DOHH2 (cell line): ENCODE measurements around the gene RPRD1A.
"Not testable (repeated sequence)": the region's sequence is repeated elsewhere in the genome, so short reads cannot be mapped to it uniquely, and the experiment has no call there.

ENCODE experiments used
- H3F3A ChIP-seq: fragments of 200-600 bp; sonication (generic), shearing (Covaris generic); 2 replicates; pipeline ENCODE4 v1.6.0; 2016; ENCODE audit warnings: antibody characterized with exemption, mild to moderate bottlenecking; ENCODE audit not compliant: control insufficient read depth, insufficient read depth
- H3K27ac ChIP-seq: fragments of 200-600 bp; sonication (generic); 2 replicates; pipeline ENCODE4 v1.5.1; 2014; ENCODE audit warnings: low read depth, mild to moderate bottlenecking, low read length, moderate library complexity
- H3K27me3 ChIP-seq: fragments of 200-600 bp; sonication (generic); 2 replicates; pipeline ENCODE4 v1.6.1; 2014; ENCODE audit warnings: mild to moderate bottlenecking, low read length, mixed read lengths; ENCODE audit not compliant: control insufficient read depth
- H3K36me3 ChIP-seq: fragments of 200-600 bp; sonication (generic); 2 replicates; pipeline ENCODE4 v1.6.1; 2014; ENCODE audit warnings: mild to moderate bottlenecking, low read length, moderate library complexity, mixed read lengths; ENCODE audit not compliant: control insufficient read depth
- H3K4me1 ChIP-seq: fragments of 200-600 bp; sonication (generic); 2 replicates; pipeline ENCODE4 v1.6.1; 2014; ENCODE audit warnings: mild to moderate bottlenecking, low read length, mixed read lengths; ENCODE audit not compliant: control insufficient read depth
- H3K4me2 ChIP-seq: fragments of 200-600 bp; sonication (generic); 2 replicates; pipeline ENCODE4 v1.6.0; 2014; ENCODE audit warnings: mild to moderate bottlenecking, low read length, moderate library complexity
- H3K4me3 ChIP-seq: fragments of 200-600 bp; sonication (generic); 2 replicates; pipeline ENCODE4 v1.5.1; 2014; ENCODE audit warnings: mild to moderate bottlenecking, low read length, mixed read lengths
- H3K79me2 ChIP-seq: fragments of 200-600 bp; sonication (generic); 2 replicates; pipeline ENCODE4 v1.6.1; 2014; ENCODE audit warnings: mild to moderate bottlenecking, low read length, mixed read lengths; ENCODE audit not compliant: control insufficient read depth
- H3K9me2 ChIP-seq: fragments of 200-600 bp; sonication (generic); replicated peaks from 2 replicates; pipeline ENCODE4 v1.6.1; 2014; ENCODE audit warnings: mild to moderate bottlenecking, low read length, mixed read lengths; ENCODE audit not compliant: control insufficient read depth
- H3K9me3 ChIP-seq: fragments of 200-600 bp; sonication (generic); 2 replicates; pipeline ENCODE4 v1.6.1; 2014; ENCODE audit warnings: antibody characterized with exemption, low read length, mixed read lengths; ENCODE audit not compliant: control insufficient read depth, insufficient read depth
- H4K20me1 ChIP-seq: fragments of 200-600 bp; sonication (generic); 2 replicates; pipeline ENCODE4 v1.6.0; 2014; ENCODE audit warnings: low read depth, mild to moderate bottlenecking, antibody characterized with exemption, low read length, moderate library complexity; ENCODE audit not compliant: control insufficient read depth, insufficient read depth
- EZH2phosphoT487 ChIP-seq: fragments of 200-600 bp; sonication (generic); IDR thresholded peaks from 2 replicates; pipeline ENCODE4 v1.6.1; 2017; ENCODE audit warnings: borderline replicate concordance, mild to moderate bottlenecking, antibody characterized with exemption, low read length, moderate library complexity, mixed read lengths
- TF ChIP-seq, protein P1 (sequence below): fragments of 200-600 bp; sonication (generic); IDR thresholded peaks from one replicate; pipeline ENCODE4 v1.5.1; 2014; ENCODE audit warnings: antibody characterized with exemption, mild to moderate bottlenecking, low read depth, low read length; ENCODE audit not compliant: poor library complexity, severe bottlenecking

Gene RPRD1A

DNA sequence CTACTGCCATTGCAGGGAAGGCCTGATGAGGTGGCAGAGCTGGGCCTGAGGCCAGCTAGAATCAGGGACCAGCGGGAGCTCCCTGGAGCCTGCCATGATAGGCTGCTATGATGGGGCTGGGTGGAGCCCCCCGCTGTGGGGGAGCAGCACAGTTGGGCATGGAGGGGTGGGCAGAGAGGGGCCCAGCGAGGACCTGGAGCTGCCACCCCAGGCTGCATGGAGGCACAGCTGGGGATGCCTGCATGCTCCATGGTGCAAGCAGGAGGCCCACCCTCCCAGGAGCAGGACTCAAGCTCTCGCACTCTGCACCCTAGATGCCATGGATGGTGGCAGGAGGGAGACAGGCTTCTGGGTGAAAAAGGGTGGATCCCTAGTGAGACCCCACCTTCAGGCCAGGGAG, 17.8 kb upstream of the RPRD1A start:
- no peak overlapping the region for H3K4me3 ChIP-seq
- no peaks in the 10 kb centered on the region for H3K36me3 ChIP-seq
- H3K27ac ChIP-seq = no peak overlapping the region
- no peaks in the 10 kb centered on the region for H4K20me1 ChIP-seq
- no peak overlapping the region for H3K4me2 ChIP-seq
- H3K27me3 ChIP-seq = peaks cover 6% of the 10 kb centered on the region; the same call in 1 of the 2 replicates
- peaks cover 24% of the 10 kb centered on the region for H3K4me1 ChIP-seq
- peaks cover 15% of the 10 kb centered on the region; the same call in 1 of the 2 replicates for H3K9me3 ChIP-seq
- no peaks in the 10 kb centered on the region for H3K9me2 ChIP-seq
- 0 out of 2 replicates have a peak, but pooled peaks cover 6% of the 10 kb centered on the region for H3F3A ChIP-seq
- no peaks in the 10 kb centered on the region for H3K79me2 ChIP-seq
- TF ChIP-seq EZH2phosphoT487 = no peak

DNA sequence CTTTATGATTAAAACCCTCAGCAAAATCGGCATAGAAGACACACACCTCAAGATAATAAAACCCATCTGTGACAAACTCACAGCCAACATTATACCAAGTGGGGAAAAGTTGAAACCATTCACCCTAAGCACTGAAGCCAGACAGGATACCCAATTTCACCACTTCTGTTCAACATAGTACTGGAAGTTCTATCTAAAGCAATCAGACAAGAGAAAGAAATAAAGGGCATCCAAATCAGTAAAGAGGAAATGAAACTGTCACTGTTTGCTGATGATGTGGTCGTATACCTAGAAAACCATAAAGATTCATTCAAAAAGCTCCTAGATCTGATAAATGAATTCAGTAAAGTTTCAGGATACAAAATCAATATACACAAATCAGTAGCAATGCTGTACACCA, 16.4 kb upstream of the RPRD1A start:
- Histone ChIP-seq H3K27me3 (peaks cover 6% of the 10 kb centered on the region; the same call in 1 of the 2 replicates), H3K27ac (no peak overlapping the region), H3K36me3 (no peaks in the 10 kb centered on the region), H3K79me2 (no peaks in the 10 kb centered on the region), H3K9me2 (no peaks in the 10 kb centered on the region), H4K20me1 (no peaks in the 10 kb centered on the region), H3F3A (0 out of 2 replicates have a peak, but pooled peaks cover 6% of the 10 kb centered on the region), H3K4me1 (peaks cover 24% of the 10 kb centered on the region), H3K4me3 (no peak overlapping the region), H3K4me2 (peak overlapping the region; percentile 34; the same call in 1 of the 2 replicates), H3K9me3 (peaks cover 27% of the 10 kb centered on the region; the same call in 1 of the 2 replicates)
- TF ChIP-seq EZH2phosphoT487 = no peak
- TF ChIP-seq, protein P1, sequence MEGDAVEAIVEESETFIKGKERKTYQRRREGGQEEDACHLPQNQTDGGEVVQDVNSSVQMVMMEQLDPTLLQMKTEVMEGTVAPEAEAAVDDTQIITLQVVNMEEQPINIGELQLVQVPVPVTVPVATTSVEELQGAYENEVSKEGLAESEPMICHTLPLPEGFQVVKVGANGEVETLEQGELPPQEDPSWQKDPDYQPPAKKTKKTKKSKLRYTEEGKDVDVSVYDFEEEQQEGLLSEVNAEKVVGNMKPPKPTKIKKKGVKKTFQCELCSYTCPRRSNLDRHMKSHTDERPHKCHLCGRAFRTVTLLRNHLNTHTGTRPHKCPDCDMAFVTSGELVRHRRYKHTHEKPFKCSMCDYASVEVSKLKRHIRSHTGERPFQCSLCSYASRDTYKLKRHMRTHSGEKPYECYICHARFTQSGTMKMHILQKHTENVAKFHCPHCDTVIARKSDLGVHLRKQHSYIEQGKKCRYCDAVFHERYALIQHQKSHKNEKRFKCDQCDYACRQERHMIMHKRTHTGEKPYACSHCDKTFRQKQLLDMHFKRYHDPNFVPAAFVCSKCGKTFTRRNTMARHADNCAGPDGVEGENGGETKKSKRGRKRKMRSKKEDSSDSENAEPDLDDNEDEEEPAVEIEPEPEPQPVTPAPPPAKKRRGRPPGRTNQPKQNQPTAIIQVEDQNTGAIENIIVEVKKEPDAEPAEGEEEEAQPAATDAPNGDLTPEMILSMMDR = no peak

DNA sequence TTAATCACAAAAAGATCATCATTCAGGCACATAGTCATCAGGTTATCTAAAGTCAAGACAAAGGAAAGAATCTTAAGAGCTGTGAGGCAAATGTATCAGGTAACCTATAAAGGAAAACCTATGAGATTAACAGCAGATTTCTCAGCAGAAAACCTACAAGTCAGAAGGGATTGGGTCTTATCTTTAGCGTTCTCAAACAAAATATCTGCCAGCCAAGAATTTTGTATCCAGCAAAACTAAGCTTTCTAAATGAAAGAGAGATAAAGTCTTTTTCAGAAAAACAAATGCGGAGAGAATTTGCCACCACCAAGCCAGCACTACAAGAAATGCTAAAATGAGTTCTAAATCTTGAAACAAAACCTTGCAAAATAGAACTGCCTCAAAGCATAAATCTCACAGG, 13.8 kb upstream of the RPRD1A start:
- not testable (repeated sequence) for H3K27ac ChIP-seq, H3K4me2 ChIP-seq, H3K79me2 ChIP-seq, H3K9me2 ChIP-seq, H4K20me1 ChIP-seq, H3K36me3 ChIP-seq, H3K27me3 ChIP-seq, H3F3A ChIP-seq, H3K4me3 ChIP-seq
- peaks cover 11% of the 10 kb centered on the region for H3K4me1 ChIP-seq
- peaks cover 28% of the 10 kb centered on the region; the same call in 1 of the 2 replicates for H3K9me3 ChIP-seq

DNA sequence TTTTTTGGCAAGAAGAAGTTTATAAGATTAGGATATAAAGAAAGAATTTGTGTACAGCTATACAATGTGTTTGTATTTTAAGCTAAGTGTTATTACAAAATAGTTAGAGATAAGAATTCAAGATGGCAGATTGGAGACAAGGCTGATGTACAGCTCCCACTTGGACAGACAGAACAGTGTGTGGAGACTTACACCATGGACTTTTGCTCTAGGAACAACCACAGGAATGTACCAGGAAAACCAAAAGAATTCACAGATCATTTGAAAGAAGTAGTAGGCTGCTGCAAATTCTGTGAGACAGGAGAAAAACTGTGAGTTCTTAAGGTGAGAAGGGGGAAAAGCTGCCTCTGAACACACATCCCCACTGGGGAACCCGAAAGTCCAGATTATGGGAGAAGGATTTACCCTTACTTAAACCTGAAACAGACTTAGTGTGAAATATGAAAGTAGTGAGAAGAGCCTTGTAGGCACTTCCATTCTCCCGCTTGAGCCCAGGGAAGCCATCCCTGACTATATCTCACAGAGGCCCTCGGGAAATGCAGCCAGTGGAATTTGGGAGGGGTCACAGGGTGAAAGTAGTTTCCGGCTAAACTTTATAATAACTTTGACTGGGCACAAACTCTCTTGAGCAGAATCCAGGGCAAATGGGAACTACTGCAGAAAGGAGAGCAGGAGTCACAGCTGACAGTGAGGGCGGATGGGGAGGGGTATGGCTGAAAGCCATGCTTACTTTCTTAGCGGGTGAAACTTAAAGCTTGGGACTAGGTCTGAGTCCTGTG, 11.6 kb upstream of the RPRD1A start:
- Histone ChIP-seq H3F3A (0 out of 2 replicates have a peak, but pooled peaks cover 4% of the 10 kb centered on the region), H3K4me1 (peaks cover 11% of the 10 kb centered on the region), H3K27ac (no peak overlapping the region), H3K4me2 (no peak overlapping the region), H3K9me3 (0 out of 2 replicates have a peak, but pooled peaks cover 13% of the 10 kb centered on the region), H3K9me2 (no peaks in the 10 kb centered on the region), H3K4me3 (no peak overlapping the region), H4K20me1 (no peaks in the 10 kb centered on the region), H3K36me3 (no peaks in the 10 kb centered on the region), H3K79me2 (no peaks in the 10 kb centered on the region), H3K27me3 (peaks cover 6% of the 10 kb centered on the region; the same call in 1 of the 2 replicates)
- no peak for TF ChIP-seq EZH2phosphoT487
- TF ChIP-seq, protein P1 = no peak

DNA sequence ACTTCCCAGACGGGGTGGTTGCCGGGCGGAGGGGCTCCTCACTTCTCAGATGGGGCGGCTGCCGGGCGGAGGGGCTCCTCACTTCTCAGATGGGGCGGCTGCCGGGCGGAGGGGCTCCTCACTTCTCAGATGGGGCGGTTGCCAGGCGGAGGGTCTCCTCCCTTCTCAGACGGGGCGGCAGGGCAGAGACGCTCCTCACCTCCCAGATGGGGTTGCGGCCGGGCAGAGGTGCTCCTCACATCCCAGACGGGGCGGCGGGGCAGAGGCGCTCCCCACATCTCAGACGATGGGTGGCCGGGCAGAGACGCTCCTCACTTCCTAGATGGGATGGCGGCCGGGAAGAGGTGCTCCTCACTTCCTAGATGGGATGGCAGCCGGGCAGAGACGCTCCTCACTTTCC, 10.4 kb upstream of the RPRD1A start:
- not testable (repeated sequence) for H3K79me2 ChIP-seq, H3K4me3 ChIP-seq, H3K9me2 ChIP-seq, H3K27me3 ChIP-seq, H3F3A ChIP-seq, H3K27ac ChIP-seq, H3K4me2 ChIP-seq, H3K4me1 ChIP-seq, H4K20me1 ChIP-seq, H3K36me3 ChIP-seq
- H3K9me3 ChIP-seq = 0 out of 2 replicates have a peak, but pooled peaks cover 13% of the 10 kb centered on the region
